SK-N-SH treated with all-trans-retinoic acid at 6 μM for 48 hours (cell line): Measurements from ENCODE around the gene PRR5.
"Not testable (repeated sequence)": the region's sequence is repeated elsewhere in the genome, so short reads cannot be mapped to it uniquely, and the experiment has no call there.

Source experiments
- ATAC-seq: fragments of 200-7000 bp; cut with Tn5 transposase; 3 replicates; pipeline ENCODE4 v1.9.1; 2020; ENCODE audit warnings: mild to moderate bottlenecking, moderate library complexity
- ARNTL ChIP-seq: fragments of 450-650 bp; formaldehyde crosslinking; IDR thresholded peaks from 2 replicates; pipeline ENCODE4 v1.5.0; 2020; ENCODE audit warnings: low read depth, mild to moderate bottlenecking, moderate library complexity, borderline replicate concordance
- BACH2 ChIP-seq: fragments of 250-450 bp; sonication (Bioruptor Pico); IDR thresholded peaks from 2 replicates; pipeline ENCODE4 v1.9.0; 2021; ENCODE audit warnings: mild to moderate bottlenecking, borderline replicate concordance
- CSDC2 ChIP-seq: fragments of 250-450 bp; sonication (Bioruptor Pico); IDR thresholded peaks from 2 replicates; pipeline ENCODE4 v1.5.0; 2020; ENCODE audit warnings: mild to moderate bottlenecking, moderate library complexity
- CSRNP3 ChIP-seq: fragments of 250-450 bp; sonication (Bioruptor Pico); IDR thresholded peaks from 2 replicates; pipeline ENCODE4 v1.5.1; 2021; ENCODE audit warnings: mild to moderate bottlenecking, moderate library complexity
- ESRRG ChIP-seq: fragments of 250-450 bp; sonication (Bioruptor Pico); IDR thresholded peaks from 2 replicates; pipeline ENCODE4 v1.6.1; 2021; ENCODE audit warnings: mild to moderate bottlenecking
- GLIS3 ChIP-seq: fragments of 250-450 bp; sonication (Bioruptor Pico); IDR thresholded peaks from 2 replicates; pipeline ENCODE4 v1.5.0; 2020; ENCODE audit warnings: mild to moderate bottlenecking, moderate library complexity
- ISL1 ChIP-seq: fragments of 250-450 bp; sonication (Bioruptor Pico); IDR thresholded peaks from 2 replicates; pipeline ENCODE4 v2.1.2; 2022; ENCODE audit warnings: mild to moderate bottlenecking, moderate library complexity
- OSR1 ChIP-seq: fragments of 250-450 bp; sonication (Bioruptor Pico); IDR thresholded peaks from 2 replicates; pipeline ENCODE4 v1.8.0; 2022; ENCODE audit warnings: moderate library complexity, mild to moderate bottlenecking, inconsistent platforms
- PPARA ChIP-seq: fragments of 250-450 bp; sonication (Bioruptor Pico); IDR thresholded peaks from 2 replicates; pipeline ENCODE4 v1.5.0; 2020; ENCODE audit warnings: mild to moderate bottlenecking, borderline replicate concordance
- SNAI2 ChIP-seq: fragments of 250-450 bp; sonication (Bioruptor Pico); IDR thresholded peaks from 2 replicates; pipeline ENCODE4 v1.5.0; 2020; ENCODE audit warnings: mild to moderate bottlenecking, moderate library complexity
- TCF4 ChIP-seq: fragments of 250-450 bp; sonication (Bioruptor Pico); IDR thresholded peaks from 2 replicates; pipeline ENCODE4 v1.8.0; 2021; ENCODE audit warnings: mild to moderate bottlenecking, moderate library complexity, borderline replicate concordance
- TOX ChIP-seq: fragments of 250-450 bp; sonication (Bioruptor Pico); IDR thresholded peaks from 2 replicates; pipeline ENCODE4 v1.8.0; 2021; ENCODE audit warnings: mild to moderate bottlenecking, moderate library complexity, borderline replicate concordance
- ZC3H10 ChIP-seq: fragments of 250-450 bp; sonication (Bioruptor Pico); IDR thresholded peaks from 2 replicates; pipeline ENCODE4 v1.5.1; 2021; ENCODE audit warnings: mild to moderate bottlenecking, moderate library complexity
- ZFP3 ChIP-seq: fragments of 250-450 bp; sonication (Bioruptor Pico); IDR thresholded peaks from 2 replicates; pipeline ENCODE4 v1.5.0; 2020; ENCODE audit warnings: mild to moderate bottlenecking, moderate library complexity
- ZFP30 ChIP-seq: fragments of 450-650 bp; formaldehyde crosslinking; IDR thresholded peaks from 2 replicates; pipeline ENCODE4 v1.5.0; 2022; ENCODE audit warnings: mild to moderate bottlenecking, moderate library complexity
- ZNF565 ChIP-seq: fragments of 450-650 bp; formaldehyde crosslinking; conservative IDR thresholded peaks from 2 replicates; pipeline ENCODE4 v1.5.0; 2020; ENCODE audit warnings: low read depth, mild to moderate bottlenecking, moderate library complexity
- ZNF70 ChIP-seq: fragments of 450-650 bp; formaldehyde crosslinking; IDR thresholded peaks from 2 replicates; pipeline ENCODE4 v1.5.0; 2020; ENCODE audit warnings: mild to moderate bottlenecking, moderate library complexity
- ZNF8 ChIP-seq: fragments of 450-650 bp; formaldehyde crosslinking; IDR thresholded peaks from 2 replicates; pipeline ENCODE4 v1.5.0; 2020; ENCODE audit warnings: mild to moderate bottlenecking, moderate library complexity
- TF ChIP-seq, protein P1 (sequence below): fragments of 250-450 bp; sonication (Bioruptor Pico); IDR thresholded peaks from 2 replicates; pipeline ENCODE4 v1.8.0; 2021; ENCODE audit warnings: low read depth, mild to moderate bottlenecking, moderate library complexity, borderline replicate concordance
- TF ChIP-seq, protein P2 (sequence below): fragments of 250-450 bp; sonication (Bioruptor Pico); IDR thresholded peaks from 2 replicates; pipeline ENCODE4 v1.5.1; 2020; ENCODE audit warnings: low read depth, mild to moderate bottlenecking, moderate library complexity
- TF ChIP-seq, protein P3 (sequence below): fragments of 250-450 bp; sonication (Bioruptor Pico); IDR thresholded peaks from 2 replicates; pipeline ENCODE4 v1.5.0; 2020; ENCODE audit warnings: mild to moderate bottlenecking, moderate library complexity

Gene PRR5

DNA sequence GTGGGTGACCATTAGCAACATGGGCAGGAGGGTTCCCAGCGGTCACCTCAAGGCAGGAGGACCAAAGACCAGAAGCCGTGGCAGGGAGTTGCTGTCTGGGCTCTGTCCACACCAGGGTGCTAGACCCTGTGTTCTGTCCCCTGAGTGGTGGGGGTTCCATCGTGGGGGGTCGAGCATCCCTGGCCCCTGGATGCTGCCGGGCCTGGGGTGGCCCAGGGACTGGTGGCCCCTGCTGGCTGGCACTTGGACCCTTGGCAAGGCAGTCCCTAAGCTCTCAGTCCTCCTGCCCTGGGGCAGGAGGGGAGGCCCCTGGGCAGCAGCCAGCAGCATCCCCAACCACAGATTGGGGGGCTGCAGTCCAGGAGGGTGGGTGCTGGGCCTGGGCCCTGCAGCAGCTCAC lies 37.0 kb downstream of the PRR5 start:
- no peak for ATAC-seq
- no peak for TF ChIP-seq ZNF565 (CRISPR knock-in tag)
- TF ChIP-seq BACH2 (CRISPR knock-in tag): no peak
- TF ChIP-seq ZNF8 (CRISPR knock-in tag): no peak
- no peak for TF ChIP-seq CSDC2 (CRISPR knock-in tag)
- no peak for TF ChIP-seq ZFP30
- no peak for TF ChIP-seq GLIS3
- TF ChIP-seq, protein P1, sequence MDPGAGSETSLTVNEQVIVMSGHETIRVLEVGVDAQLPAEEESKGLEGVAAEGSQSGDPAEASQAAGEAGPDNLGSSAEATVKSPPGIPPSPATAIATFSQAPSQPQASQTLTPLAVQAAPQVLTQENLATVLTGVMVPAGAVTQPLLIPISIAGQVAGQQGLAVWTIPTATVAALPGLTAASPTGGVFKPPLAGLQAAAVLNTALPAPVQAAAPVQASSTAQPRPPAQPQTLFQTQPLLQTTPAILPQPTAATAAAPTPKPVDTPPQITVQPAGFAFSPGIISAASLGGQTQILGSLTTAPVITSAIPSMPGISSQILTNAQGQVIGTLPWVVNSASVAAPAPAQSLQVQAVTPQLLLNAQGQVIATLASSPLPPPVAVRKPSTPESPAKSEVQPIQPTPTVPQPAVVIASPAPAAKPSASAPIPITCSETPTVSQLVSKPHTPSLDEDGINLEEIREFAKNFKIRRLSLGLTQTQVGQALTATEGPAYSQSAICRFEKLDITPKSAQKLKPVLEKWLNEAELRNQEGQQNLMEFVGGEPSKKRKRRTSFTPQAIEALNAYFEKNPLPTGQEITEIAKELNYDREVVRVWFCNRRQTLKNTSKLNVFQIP (CRISPR knock-in tag): no peak
- no peak for TF ChIP-seq PPARA
- no peak for TF ChIP-seq ZC3H10 (CRISPR knock-in tag)
- no peak for TF ChIP-seq ESRRG (CRISPR knock-in tag)
- no peak for TF ChIP-seq TOX (CRISPR knock-in tag)
- TF ChIP-seq, protein P2, sequence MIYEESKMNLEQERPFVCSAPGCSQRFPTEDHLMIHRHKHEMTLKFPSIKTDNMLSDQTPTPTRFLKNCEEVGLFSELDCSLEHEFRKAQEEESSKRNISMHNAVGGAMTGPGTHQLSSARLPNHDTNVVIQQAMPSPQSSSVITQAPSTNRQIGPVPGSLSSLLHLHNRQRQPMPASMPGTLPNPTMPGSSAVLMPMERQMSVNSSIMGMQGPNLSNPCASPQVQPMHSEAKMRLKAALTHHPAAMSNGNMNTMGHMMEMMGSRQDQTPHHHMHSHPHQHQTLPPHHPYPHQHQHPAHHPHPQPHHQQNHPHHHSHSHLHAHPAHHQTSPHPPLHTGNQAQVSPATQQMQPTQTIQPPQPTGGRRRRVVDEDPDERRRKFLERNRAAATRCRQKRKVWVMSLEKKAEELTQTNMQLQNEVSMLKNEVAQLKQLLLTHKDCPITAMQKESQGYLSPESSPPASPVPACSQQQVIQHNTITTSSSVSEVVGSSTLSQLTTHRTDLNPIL: no peak
- TF ChIP-seq OSR1 (CRISPR knock-in tag): no peak
- no peak for TF ChIP-seq ARNTL (CRISPR knock-in tag)
- TF ChIP-seq SNAI2 (CRISPR knock-in tag): no peak
- TF ChIP-seq TCF4: no peak
- TF ChIP-seq CSRNP3 (CRISPR knock-in tag): no peak
- TF ChIP-seq, all 23 proteins: peak for 0

DNA sequence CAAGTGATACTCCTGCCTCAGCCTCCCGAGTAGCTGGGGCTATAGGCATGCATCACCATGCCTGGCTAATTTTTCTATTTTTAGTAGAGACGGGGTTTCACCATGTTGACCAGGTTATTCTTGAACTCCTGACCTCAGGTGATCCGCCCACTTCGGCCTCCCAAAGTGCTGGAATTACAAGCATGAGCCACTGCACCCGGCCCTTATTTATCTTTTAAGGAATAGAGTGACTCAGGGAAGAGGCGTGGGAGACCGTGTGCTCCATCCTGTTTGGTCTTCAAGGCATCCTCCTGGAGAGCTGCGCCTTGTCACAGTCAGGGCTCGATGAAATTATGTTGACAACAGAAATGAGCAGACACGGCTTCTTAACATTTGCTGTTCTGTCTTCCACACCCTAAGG lies 37.7 kb downstream of the PRR5 start:
- not testable (repeated sequence) for ATAC-seq

DNA sequence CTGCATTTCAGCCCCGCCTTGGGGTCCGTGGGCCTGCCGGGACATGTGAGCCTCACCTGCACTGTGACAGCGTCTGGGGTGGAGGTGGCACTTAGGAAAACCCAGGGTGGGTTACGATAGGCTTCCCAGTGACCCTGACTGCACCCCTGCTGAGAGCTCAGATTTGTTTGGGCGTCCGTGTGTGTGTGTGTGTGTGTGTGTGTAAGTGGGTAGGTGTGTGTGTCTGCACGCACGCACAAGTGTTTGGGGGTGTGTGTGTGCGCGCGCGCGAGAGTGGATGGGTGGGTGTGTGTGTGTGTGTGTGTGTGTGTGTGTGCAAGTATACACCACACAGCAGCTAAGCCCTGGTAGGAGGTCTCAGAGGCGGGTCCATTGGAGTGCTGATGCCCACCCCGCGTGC lies 38.3 kb downstream of the PRR5 start:
- TF ChIP-seq, protein P3, sequence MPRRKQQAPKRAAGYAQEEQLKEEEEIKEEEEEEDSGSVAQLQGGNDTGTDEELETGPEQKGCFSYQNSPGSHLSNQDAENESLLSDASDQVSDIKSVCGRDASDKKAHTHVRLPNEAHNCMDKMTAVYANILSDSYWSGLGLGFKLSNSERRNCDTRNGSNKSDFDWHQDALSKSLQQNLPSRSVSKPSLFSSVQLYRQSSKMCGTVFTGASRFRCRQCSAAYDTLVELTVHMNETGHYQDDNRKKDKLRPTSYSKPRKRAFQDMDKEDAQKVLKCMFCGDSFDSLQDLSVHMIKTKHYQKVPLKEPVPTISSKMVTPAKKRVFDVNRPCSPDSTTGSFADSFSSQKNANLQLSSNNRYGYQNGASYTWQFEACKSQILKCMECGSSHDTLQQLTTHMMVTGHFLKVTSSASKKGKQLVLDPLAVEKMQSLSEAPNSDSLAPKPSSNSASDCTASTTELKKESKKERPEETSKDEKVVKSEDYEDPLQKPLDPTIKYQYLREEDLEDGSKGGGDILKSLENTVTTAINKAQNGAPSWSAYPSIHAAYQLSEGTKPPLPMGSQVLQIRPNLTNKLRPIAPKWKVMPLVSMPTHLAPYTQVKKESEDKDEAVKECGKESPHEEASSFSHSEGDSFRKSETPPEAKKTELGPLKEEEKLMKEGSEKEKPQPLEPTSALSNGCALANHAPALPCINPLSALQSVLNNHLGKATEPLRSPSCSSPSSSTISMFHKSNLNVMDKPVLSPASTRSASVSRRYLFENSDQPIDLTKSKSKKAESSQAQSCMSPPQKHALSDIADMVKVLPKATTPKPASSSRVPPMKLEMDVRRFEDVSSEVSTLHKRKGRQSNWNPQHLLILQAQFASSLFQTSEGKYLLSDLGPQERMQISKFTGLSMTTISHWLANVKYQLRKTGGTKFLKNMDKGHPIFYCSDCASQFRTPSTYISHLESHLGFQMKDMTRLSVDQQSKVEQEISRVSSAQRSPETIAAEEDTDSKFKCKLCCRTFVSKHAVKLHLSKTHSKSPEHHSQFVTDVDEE (CRISPR knock-in tag): no peak
- TF ChIP-seq, protein P1 (CRISPR knock-in tag): no peak
- no peak for TF ChIP-seq TCF4
- no peak for TF ChIP-seq TOX (CRISPR knock-in tag)
- TF ChIP-seq ZC3H10 (CRISPR knock-in tag): no peak
- no peak for TF ChIP-seq CSDC2 (CRISPR knock-in tag)
- TF ChIP-seq ZNF70 (CRISPR knock-in tag): no peak
- TF ChIP-seq PPARA: no peak
- no peak for TF ChIP-seq OSR1 (CRISPR knock-in tag)
- no peak for TF ChIP-seq ARNTL (CRISPR knock-in tag)
- TF ChIP-seq ZNF8 (CRISPR knock-in tag): no peak
- no peak for TF ChIP-seq GLIS3
- TF ChIP-seq ISL1: no peak
- no peak for TF ChIP-seq ZFP3 (CRISPR knock-in tag)
- TF ChIP-seq ZNF565 (CRISPR knock-in tag): no peak
- no peak for ATAC-seq

DNA sequence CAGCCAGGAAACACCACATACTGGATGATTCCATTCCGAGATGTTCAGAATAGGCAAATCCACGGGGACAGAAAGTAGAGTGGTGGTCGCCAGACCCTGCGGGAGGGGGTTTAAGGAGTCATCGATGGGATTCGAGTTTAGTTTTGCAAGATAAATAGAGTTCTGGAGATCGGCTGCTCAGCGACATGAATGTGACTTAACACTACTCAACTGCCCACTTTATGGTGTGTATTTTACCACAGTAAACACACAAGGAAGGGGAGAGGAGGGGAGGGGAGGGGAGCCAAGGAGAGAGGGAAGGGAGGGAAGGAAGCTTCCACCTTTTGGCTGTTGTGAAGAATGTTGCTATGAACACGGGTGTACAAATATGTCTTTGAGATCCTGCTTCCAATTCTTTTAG lies 39.9 kb downstream of the PRR5 start:
- no peak for ATAC-seq
- TF ChIP-seq ARNTL (CRISPR knock-in tag) (no peak), ZFP30 (no peak), ZNF565 (CRISPR knock-in tag) (no peak), ZNF8 (CRISPR knock-in tag) (no peak), OSR1 (CRISPR knock-in tag) (no peak), PPARA (no peak)
- TF ChIP-seq, protein P2: no peak
- TF ChIP-seq, protein P3 (CRISPR knock-in tag): no peak
